ENCODE results near the gene SIAH1. TPM values are rescaled to one million over a fixed set of nuclear protein-coding genes. Genes with fewer than 3 reads are reported as not detected.

SIAH1 gene
- polyA plus RNA-seq, 2 of the 4 experiments (the other 2 are of a cell fraction) = 13.3 to 28.5 TPM

- TF ChIP-seq SREBF2 (IDR thresholded peaks at IDR 0.05) (no peak), ZC3H11A (IDR thresholded peaks at IDR 0.05) (no peak), MAX (IDR thresholded peaks at IDR 0.05) (no peak)
These were observed 37.2 kb downstream of the SIAH1 start (continued) for GRCh38 chr16:48347980-48348379.

- CTCF ChIA-PET = interaction anchor here (1.1 to 1.3 kb wide), 3 partner anchors 195 to 283 kb away, joined by 3 to 5 read pairs (median 4); no protein-coding TSS in a partner anchor
These were observed 37.9 kb downstream of the SIAH1 start for GRCh38 chr16:48347191-48347865.

GRCh38 chr16:48342591-48342990 lies 42.6 kb downstream of the SIAH1 start:
- Histone ChIP-seq H3K9me3 (no peaks in the 10 kb centered on the region), H3K4me2 (no peak overlapping the region), H3K4me1 (no peaks in the 10 kb centered on the region), H3K4me3 (no peak overlapping the region), H3K27ac (no peak overlapping the region)
- FAIRE-seq (no peak), ATAC-seq (no peak), DNase-seq (ENCODE audit: low read depth in 1 of 2, low spot score in 1 of 2) (no peak)
- TF ChIP-seq EHMT2 (IDR thresholded peaks at IDR 0.05; ENCODE audit: low read depth) = no peak
- no peak for TF ChIP-seq MAZ (IDR thresholded peaks at IDR 0.05; ENCODE audit: borderline replicate concordance, low read depth, low read length)
- TF ChIP-seq USF2 (IDR thresholded peaks at IDR 0.05) = no peak
- TF ChIP-seq TFCP2L1 (CRISPR knock-in tag; IDR thresholded peaks at IDR 0.05) = no peak
- no peak for TF ChIP-seq KDM5A (IDR thresholded peaks at IDR 0.05)
- TF ChIP-seq BCL3 (IDR thresholded peaks at IDR 0.05) = no peak
- TF ChIP-seq ATOH8 (CRISPR knock-in tag; IDR thresholded peaks at IDR 0.05; ENCODE audit: low read depth) = no peak
- TF ChIP-seq CHD2 (IDR thresholded peaks at IDR 0.05; ENCODE audit: low read length, partially characterized antibody) = no peak
- TF ChIP-seq HOXA7 (CRISPR knock-in tag; IDR thresholded peaks at IDR 0.05) = no peak
- no peak for TF ChIP-seq RAD21 (conservative IDR thresholded peaks at IDR 0.05 in 1 of 2, IDR thresholded peaks at IDR 0.05 in 1 of 2)
- TF ChIP-seq JUNB (IDR thresholded peaks at IDR 0.05) = no peak
- no peak for TF ChIP-seq JUN (IDR thresholded peaks at IDR 0.05)
- no peak for TF ChIP-seq ZSCAN20 (CRISPR knock-in tag; IDR thresholded peaks at IDR 0.05)
- no peak for TF ChIP-seq POLR2A (IDR thresholded peaks at IDR 0.05; ENCODE audit: low read length)
- no peak for TF ChIP-seq EP300 (IDR thresholded peaks at IDR 0.05)
- 97% methylated on average over 2 of the region's 2 CpGs for WGBS (ENCODE audit: missing lambda C conversion rate)
- CTCF ChIA-PET = interaction anchor here (1.0 kb wide), 1 partner anchor 9 kb away, joined by 3 read pairs; no protein-coding TSS in a partner anchor
- POLR2A ChIA-PET = no interaction called here

More at GRCh38 chr16:48347191-48347865, 37.9 kb downstream of the SIAH1 start:
- Histone ChIP-seq H3K27ac (no peak overlapping the region), H3K4me2 (no peak overlapping the region), H3K4me1 (no peaks in the 10 kb centered on the region), H3K9me3 (no peaks in the 10 kb centered on the region), H3K4me3 (no peak overlapping the region)
- POLR2A ChIA-PET = interaction anchor here (1.5 kb wide), 1 partner anchor 19 kb away, joined by 5 read pairs; no protein-coding TSS in a partner anchor
- no peak for DNase-seq (ENCODE audit: low read depth in 1 of 2, low spot score in 1 of 2)
- ATAC-seq = no peak
- TF ChIP-seq SREBF2 (IDR thresholded peaks at IDR 0.05) = no peak
- TF ChIP-seq FOSL2 (IDR thresholded peaks at IDR 0.05) = no peak
- no peak for TF ChIP-seq FOSL2 (CRISPR knock-in tag; IDR thresholded peaks at IDR 0.05)
- FAIRE-seq = no peak
- WGBS (ENCODE audit: missing lambda C conversion rate) = 91% methylated on average over 20 of the region's 20 CpGs

GRCh38 chr16:48340054-48340453 lies 45.2 kb downstream of the SIAH1 start:
- ChIA-PET CTCF (no interaction called here), POLR2A (no interaction called here)
- H3K9me3 ChIP-seq = no peaks in the 10 kb centered on the region
- H3K4me3 ChIP-seq = no peak overlapping the region
- no peak overlapping the region for H3K4me2 ChIP-seq
- ATAC-seq = no peak
- 94% methylated on average over 1 of the region's 1 CpG for WGBS (ENCODE audit: missing lambda C conversion rate)
- no peak overlapping the region for H3K27ac ChIP-seq
- TF ChIP-seq RNF2 (IDR thresholded peaks at IDR 0.05; ENCODE audit: borderline replicate concordance, low read depth) (no peak), EHF (CRISPR knock-in tag; IDR thresholded peaks at IDR 0.05) (no peak), POLR2A (IDR thresholded peaks at IDR 0.05; ENCODE audit: low read length) (no peak), CEBPB (IDR thresholded peaks at IDR 0.05) (no peak), USF2 (IDR thresholded peaks at IDR 0.05) (no peak)
- no peak for DNase-seq (ENCODE audit: low read depth in 1 of 2, low spot score in 1 of 2)
- FAIRE-seq = no peak
- no peaks in the 10 kb centered on the region for H3K4me1 ChIP-seq

Measured in A549 (cell line).